Activated CD8-positive, alpha-beta memory T cell treated with anti-CD3 and anti-CD28 coated beads for 48 hours (primary cell): ENCODE results near the gene PCBP2.
A peak's percentile ranks its signal among the peaks of the same experiment; 100 is the strongest.

Experiments used
- DNase-seq, 3 experiments: peaks; one replicate each; pipeline ENCODE4 v3.0.0-alpha.2; 2020; ENCODE audit warnings: low read depth in 2 of 3, low spot score in 2 of 3

Gene PCBP2

DNA sequence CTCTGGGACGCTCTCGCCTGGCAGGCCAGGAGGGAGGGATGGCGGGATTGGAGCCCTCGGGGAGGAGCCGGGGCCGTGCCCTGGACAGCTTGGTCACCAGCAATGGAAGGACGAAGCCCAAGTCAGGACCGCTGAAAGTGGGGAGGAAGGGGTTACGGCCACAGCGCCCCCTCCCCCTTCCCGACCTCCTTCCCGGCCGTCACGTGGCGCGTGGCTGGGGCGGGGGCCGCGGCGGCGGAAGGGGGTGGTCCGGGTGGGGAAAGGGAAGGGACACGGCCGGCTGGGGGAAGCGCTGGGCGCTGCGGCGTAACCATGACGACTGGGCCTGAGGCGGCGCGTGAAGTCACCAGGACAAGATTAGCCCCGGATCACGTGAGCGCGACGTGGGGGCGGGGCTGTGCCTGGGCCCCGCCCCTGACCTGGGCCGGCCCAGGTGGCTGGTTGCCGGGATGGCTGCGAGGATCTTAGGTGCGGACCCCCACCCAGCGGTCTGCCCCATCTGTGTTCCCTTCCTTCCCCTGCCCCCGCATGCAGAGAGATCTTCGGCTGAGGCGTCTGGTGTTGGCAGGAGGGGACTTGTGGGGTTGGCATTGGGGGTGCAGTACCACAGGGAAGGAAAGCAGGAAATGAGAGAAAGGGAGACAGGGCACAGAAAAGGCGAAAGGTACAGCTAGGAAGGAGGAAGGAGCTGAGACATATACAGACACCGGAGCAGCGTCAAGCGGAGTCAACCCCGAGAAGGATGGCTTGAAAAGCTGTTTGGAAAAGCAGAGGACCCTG lies 41.1 kb downstream of the PCBP2 start:
- peak; percentile 66 to 71 (median 70) for DNase-seq

DNA sequence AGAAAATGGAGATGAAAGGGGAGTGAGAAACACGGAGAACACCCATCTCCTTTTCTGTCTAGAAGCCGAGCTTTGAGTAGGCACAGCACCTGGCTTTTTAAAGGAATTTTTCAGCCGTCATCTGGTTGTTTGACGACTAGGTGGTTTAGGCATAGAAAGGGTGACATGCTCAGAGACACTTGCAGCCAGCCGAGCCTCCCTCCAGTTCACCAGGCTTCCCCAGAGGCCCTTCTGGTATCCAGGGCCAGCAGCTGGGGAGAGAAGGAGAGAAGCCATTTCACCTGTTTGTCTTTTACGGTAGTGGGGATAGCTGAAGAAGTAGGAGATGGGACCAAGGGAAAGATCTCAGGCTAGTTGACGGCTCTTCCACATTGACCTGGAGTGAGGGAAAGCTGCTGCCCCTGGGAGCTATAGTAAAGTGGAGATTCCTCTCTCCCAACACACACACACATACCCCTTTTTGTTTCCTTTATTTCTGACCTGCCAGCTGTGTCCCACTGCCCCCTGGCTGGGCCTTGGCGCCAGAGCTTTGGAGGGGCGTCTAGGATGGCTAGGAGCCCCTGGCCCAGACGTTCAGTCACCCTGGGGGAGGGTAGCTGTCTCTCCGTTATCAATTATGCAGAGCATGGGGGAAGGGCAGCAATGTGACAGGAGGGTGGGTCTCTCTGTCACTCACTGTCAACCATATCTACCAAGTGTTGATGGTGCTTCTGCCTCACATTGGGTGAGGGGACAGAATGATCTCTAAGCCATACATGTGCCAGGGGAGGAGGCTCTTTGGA lies 41.9 kb downstream of the PCBP2 start:
- DNase-seq, result no peak

DNA sequence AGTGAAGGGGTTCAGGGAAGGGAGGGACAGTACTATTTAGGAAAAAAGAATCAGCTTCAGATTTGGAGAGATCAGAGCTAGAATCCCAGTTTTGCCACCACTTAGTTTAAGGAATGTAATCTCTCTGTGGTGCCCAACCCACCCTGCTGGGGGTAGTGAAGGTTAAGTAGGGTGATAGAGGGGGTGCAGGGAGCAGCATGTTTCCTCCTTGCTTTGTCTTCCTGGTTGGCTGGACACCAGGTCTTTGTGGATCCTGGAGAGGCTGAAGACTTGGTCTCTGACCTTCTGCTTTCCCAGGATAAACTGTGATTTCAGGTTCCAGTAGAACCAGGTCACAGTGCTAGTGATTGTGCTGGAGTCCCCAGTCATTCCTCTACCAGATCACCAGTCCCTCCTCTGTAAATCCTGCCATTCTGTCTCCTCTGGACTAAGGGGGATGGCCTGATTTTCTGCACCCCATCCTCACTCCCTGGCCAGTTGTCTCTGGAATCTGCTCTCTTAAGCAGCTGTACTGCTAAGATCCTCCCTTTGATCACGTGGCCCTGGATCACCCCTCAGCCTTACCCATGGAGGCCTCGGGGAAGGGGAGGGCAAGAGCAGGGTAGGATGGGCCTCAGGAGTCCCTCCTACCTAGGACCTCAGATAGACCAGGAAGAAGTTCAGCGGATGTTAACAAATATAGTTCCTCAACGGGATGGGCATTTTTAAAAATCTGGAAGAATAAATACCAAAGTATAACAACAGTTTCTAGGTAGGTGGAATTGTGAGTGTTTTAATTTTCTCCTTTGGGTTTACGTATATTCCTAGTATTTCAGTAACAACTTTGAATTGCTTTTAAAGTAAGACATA lies 44.2 kb downstream of the PCBP2 start:
- no peak for DNase-seq

DNA sequence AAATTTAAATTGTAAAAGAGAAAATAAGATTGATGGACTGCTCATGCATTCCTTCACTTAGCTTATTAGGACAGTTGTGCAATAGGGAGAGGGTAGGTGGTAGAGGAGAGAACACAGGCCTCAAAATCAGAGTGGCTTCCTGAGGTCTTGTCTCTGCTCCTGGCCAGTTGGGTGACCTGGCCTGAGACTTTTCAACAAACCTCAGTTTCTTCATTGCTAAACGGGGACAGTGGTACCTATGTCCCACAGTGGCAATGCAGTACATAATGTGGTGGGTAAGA lies 44.8 kb downstream of the PCBP2 start:
- no peak for DNase-seq

DNA sequence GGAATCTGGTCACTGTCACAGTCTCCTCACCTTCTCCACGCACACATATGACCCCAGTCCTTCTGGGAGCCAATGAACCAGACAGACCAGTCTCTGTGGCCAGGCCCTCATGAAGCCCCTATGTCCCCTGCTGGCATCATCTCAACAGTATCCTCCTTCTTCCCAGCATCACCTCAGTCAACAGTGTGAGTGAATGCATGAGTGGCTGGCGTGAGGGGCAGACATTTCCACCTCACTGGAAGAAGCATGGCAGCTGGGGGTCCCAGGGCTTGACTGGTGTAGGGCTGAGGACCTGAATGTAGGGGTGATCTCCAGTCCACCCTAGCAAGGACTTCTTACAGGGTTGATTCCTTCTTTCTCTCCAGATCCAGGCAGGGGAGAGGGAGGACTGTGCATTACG lies 45.6 kb downstream of the PCBP2 start:
- DNase-seq, result no peak

DNA sequence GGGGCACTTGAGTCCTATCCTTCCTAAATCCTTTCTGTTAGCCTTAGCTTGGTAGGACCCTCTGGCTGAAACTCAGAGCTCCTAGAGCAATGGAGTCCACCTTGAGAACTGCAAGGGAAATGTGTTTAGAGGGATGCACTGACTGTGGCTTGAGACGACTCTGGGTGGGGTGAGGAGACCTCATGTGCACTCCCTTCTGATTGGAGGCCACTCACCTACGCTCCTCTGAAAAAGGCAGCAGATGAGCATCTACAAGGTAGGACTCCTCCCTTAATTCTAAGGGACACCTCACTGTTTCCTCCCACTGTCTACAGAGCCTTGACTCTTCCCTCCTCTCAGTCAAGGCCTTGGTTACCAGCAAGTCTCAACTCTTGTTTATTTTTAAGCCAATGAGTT lies 46.3 kb downstream of the PCBP2 start:
- no peak for DNase-seq

DNA sequence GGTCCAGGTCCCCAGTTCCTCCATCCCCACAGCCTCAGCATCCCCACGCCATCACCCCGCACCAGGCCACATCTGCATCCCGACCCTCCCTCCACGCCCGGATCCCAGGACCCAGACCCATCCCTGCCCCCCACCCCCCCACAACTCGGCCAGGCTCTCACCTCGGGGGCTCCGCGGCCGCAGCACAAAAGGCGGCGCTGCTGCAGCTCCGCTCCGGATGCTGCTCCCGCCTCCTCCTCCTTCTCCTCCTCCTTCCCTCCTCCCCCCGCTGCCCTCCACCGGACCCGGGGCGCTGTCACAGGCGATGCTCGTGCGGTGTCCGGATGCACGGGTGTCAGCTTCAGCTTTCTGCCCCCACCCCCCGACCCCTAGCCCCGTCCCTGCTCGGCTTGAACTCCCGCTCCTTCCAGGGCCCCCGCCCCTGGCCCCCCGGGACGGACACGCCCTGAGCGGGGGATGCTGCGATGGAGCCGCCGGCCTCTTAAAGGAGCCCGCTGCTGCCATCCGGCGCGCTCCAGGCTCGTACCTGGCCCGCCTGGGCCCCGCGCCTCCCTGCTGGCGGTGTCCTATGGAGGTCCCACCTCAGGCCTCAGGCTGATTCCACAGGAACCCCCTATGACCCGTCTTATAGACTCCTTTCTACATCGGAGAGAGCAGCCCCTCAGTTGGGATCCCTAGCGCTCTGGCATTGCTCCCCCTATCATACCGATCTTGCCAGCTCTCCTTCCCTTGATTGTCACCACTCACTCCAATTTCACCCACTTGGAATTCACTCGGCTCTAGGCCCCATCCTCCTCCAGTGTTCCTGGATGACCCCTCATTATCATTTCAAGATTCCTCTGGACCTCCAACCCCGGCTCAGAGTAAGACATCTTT lies 47.6 kb downstream of the PCBP2 start, which contains the start of gene MAP3K12:
MAP3K12 (minus strand) TSS at position 193 of the 876 bp plus-strand sequence. CDS start 12,067 bp downstream, outside the sequence.
- peak in 1 of 3 experiments; percentile 50 for DNase-seq

DNA sequence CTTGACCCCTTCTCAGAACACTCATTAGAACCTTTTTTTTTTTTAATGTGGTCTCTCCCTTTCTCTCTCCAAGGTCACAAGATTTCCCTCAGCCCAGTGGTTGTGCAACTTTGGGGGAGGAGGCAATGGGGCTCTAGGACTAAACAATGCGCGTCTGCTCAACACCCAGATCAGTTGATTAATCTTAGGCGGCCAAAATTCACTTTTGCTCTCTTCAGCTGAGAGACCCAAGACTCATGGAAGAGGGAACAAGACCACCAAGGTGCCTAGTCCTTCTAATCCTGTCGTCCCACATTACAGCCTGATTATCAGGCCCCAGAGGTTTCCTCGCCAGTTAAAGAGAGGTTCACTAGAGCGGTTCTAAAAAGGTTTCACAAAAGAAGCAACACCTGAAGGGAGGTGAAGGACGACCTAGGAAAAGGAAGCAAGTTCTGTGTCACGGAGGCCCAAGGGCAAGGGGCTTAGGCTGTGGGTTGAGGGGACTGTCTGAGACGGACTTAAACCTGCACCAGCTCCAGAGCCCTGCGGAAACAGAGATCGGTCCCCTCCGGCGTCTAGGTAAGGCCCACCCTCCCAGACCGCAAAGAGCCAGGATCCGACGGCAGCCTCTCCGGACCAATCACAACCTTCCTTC lies 48.4 kb downstream of the PCBP2 start:
- DNase-seq, result no peak

DNA sequence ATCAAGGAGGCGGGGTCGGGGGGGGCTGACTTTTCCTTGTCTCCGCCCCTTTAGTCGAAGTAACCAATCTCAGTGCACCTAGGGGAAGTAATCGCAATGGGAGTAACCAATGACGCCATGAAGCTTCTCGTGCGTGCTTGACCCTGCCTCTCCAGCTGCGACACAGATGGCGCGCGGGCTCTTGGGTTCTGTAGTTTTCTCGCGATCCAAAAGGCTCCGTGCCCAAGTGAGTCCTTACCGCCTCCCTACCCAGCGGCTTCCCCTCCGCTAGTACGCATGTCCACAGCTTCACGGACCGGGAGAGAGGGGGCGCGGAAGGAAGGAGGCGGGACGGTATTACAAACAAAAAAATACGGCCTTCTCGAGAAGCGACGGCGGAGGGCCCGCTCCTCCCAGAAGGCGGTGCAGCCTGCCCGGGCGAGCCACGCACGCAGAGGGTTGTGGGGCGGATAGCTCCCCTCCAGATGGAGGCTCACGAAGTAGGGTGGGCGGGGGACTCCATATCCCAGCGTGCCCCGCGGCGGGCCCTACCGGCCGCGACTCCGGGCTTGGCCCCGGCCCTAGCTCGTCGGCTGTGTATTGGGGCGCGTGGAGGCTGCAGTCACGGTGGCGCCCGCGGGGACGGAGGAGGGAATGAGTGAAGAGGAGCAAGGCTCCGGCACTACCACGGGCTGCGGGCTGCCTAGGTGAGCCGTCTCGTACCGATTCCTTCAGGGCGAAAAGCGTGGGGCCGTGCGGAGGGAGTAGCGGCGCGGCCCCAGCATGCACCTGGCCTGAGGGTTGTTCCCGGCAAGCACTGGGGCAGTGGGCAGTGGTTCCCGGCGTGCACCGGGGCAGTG lies 49.1 kb downstream of the PCBP2 start, which contains the start of gene TARBP2:
TARBP2 (plus strand) TSS at position 508 of the 839 bp plus-strand sequence; CDS start at position 634, 126 bp downstream.
- DNase-seq, result peak; percentile 91 to 95 (median 94)

DNA sequence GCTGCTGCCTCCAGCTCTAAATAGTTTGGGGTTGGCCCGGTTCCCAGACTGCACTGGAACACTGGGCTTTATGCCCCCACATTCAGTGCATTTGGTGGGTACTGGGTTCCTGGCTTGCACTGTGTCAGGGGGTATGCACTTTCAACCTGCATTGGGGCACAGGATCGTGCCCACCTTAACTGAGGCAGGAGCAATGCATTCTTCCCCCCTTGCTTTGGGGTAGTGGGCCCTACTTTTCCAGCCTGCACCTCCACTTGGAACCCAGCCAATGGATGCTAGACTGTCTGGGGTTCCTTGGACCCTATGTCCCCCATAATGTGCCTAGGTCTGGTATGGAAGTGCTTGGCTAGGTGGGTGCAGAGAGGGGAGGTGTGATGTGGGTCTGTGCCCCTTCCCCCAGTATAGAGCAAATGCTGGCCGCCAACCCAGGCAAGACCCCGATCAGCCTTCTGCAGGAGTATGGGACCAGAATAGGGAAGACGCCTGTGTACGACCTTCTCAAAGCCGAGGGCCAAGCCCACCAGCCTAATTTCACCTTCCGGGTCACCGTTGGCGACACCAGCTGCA lies 49.8 kb downstream of the PCBP2 start:
- no peak for DNase-seq

DNA sequence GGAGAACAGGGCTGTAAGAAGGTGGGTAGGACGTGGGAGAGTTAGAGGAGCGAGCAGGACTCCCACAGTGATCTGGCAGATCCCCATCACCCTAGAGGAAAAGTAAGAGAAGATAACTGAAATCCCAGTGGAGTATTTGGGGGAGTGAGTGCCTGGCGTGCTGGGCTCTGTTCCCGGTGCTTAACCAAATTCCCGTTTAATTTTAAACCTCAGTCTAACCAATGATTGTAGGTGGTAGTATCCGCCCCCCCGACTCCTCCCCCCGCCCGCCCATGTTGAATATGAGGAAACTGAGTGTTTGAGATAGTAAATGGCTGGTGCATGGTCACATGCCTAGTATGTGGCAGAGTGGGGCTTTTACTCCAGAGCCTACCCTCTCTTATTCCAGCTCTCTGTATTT lies 50.4 kb downstream of the PCBP2 start:
- DNase-seq, result no peak

DNA sequence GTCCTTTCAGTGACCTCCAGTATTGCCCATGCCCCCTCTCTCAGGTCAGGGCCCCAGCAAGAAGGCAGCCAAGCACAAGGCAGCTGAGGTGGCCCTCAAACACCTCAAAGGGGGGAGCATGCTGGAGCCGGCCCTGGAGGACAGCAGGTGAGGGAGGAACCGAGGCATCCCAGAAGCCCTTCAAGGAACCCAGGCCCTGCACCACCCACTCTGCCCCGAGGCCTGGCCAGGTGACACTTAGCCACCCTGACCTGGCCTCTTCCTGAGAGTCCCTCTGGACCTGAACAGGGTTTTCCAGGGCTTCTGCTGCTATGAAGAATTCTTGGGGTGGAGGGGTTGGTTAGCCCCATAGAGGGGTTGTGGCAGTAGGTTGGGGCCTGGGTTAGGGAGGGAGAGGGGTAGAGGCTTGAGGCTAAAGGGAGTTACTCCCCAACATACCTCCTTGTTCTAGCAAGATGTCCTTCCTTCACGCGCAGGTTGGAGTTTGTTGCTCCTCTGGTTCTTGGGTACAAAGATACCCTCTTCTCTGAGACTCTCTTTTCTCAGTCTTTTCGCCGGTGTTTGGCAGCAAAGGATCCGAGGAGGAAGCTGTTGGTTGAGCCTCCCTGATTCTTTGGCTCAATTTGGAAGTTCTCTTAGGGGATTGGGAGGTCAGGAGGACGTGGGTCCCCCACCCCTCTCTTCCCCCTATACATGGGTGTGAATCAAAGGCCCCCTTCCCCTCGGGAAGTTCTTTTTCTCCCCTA lies 51.3 kb downstream of the PCBP2 start:
- DNase-seq, result no peak

DNA sequence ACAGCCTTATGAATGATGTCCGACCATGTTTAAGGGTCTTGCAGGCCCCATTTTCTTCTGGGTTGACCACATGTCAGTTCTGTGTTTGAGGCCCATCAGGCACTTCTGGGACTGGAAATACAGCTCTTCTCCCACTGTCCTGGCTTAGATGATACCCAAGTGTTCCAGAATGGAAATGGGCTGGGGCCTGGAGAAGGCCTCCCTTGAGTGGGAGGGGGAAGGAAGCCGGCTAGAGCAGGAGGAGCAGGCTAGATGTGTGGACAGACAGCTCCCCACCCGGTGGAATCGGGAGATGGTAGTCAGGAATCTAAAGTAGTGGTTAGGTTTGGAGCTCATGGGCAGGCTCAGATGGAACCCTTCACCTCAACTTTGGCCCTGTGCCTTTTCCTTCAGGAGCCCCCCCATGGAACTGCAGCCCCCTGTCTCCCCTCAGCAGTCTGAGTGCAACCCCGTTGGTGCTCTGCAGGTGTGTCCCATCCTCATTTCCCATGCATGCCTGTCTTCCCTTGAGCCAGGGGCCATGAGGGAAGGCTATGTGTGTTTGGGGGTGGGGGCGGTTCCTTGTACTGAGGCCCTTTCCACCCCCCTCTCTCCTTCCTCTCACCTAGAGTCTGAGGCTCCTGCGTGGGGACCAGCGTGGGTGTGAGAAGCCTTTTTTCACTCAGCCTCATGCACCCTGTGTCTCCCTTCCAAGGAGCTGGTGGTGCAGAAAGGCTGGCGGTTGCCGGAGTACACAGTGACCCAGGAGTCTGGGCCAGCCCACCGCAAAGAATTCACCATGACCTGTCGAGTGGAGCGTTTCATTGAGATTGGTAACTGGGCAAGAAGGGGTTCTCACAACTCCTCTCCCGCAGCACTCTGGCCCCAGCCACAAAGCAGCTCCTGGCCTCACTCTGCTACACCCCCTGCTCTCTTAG lies 52.4 kb downstream of the PCBP2 start:
- no peak for DNase-seq

DNA sequence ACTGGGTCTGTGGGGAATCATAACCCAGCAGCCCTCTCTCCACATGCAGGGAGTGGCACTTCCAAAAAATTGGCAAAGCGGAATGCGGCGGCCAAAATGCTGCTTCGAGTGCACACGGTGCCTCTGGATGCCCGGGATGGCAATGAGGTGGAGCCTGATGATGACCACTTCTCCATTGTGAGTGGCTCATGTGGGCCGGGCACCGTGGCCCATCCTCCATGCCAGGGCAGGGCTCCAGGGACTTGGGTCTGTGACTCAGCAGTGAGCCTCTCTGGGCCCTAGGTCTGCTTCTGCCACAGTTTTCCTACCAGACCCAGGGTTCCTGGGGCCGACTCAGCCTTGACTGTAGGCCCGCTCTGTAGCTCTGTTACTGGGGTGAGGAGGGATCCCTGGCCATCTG lies 53.2 kb downstream of the PCBP2 start:
- DNase-seq, result no peak

DNA sequence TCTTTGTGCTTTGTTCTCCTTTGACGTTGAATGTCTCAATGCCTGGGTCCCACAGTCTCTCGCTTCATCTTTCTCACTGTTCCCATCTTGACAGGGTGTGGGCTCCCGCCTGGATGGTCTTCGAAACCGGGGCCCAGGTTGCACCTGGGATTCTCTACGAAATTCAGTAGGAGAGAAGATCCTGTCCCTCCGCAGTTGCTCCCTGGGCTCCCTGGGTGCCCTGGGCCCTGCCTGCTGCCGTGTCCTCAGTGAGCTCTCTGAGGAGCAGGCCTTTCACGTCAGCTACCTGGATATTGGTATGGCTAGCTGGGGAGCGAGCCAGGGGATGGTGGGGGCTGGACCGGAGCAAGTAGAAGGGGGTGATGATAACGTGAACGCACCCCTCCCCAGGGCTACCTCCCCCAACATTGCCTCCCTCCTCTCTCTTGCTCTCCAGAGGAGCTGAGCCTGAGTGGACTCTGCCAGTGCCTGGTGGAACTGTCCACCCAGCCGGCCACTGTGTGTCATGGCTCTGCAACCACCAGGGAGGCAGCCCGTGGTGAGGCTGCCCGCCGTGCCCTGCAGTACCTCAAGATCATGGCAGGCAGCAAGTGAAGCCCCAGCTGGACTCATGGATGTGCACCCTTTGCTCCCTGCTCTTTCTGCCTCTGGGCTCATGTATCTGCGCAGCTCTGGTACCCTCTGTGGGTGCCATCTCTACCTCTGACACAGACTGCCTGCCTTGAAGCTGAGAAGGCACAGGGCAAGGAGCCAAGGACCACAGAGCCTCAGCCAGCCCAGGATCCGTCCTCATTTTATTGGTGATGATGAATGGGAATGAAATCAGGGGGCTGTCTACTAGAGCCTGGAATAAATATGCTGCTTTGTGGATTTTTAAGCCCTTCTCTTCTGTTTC lies 53.9 kb downstream of the PCBP2 start:
- no peak for DNase-seq

DNA sequence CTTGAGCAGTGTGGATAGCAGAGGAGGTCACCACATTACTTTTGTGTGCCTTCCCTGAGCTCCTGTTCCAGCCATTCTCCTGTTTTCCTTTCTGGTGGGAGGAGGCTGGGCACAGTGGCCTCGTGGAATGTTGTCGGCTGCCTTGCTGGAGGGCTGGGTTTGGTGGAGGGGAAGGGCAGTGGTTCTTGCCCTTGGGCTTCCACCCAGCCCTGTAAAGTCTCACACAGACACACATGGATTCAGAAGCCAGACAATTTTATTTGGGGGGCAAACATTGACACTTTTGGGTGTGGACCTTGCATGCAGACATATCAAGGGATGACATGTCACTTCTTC lies 54.5 kb downstream of the PCBP2 start:
- no peak for DNase-seq
